ENCODE results near the gene KIF5B. TPM values are rescaled to one million over a fixed set of nuclear protein-coding genes. Genes with fewer than 3 reads are reported as not detected.

KIF5B gene
- total and polyA plus RNA-seq, 2 of the 4 experiments (the other 2 are of a cell fraction): 33.5 to 68.5 TPM

Small RNA genes lying within 50 kb of the gene (microRNA-seq; reads per million reads assigned to microRNA genes)
- gene RF00019 (ENCODE audit: insufficient read depth, insufficient read length) (not detected), gene RN7SL825P (ENCODE audit: insufficient read depth, insufficient read length) (not detected)

Small RNA genes lying within 50 kb of the gene (small RNA-seq; reads per million reads assigned to genes)
- 0 reads per million in 5 experiments for gene RF00019
- 0 reads per million in 5 experiments for gene RN7SL825P

Other genes starting within 250 kb of the KIF5B start
- gene ARHGAP12, start 127.6 kb downstream of the KIF5B start, total RNA-seq (2012; rRNA removed): 28.5 and 42.2 TPM in 2 replicates
- 8.3 and 9.0 TPM in 2 replicates for gene ARHGAP12, start 127.6 kb downstream of the KIF5B start, polyA plus RNA-seq (2012; rRNA removed)